ENCODE data around the gene S100A8. TPM values are rescaled to one million over a fixed set of nuclear protein-coding genes. Genes with fewer than 3 reads are reported as not detected.

The S100A8 gene
- total RNA-seq, 1 donor from 2014 or later, result not detected

DNA sequence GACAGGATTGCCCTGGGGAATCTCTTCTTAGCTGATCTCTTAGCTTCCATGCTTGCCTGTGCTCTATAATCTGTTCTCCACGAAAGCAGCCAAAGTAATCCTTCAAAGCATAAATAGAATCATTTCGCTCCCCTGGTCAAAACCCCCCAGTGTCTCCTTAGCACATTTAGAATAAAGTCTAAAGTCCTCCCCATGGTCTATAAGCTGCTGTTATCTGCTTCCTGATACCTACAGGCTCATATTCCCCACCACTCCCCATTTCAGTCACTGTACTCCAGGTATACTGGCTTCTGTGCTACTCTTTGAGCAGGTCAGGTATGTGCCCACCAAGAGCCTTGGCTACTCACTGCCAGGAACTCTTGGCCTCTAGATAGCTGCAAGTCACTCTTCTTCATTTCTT lies 18.3 kb downstream of the S100A8 start:
- H3K9me3 Mint-ChIP-seq (ENCODE audit: unreplicated experiment), result no peaks in the 10 kb centered on the region
- Histone ChIP-seq H3K4me3 (ENCODE audit: insufficient read depth, low read depth, low read length) (no peak overlapping the region), H3K27ac (ENCODE audit: low read depth, low read length) (no peak overlapping the region), H3K27me3 (ENCODE audit: insufficient read depth, low read length) (peaks cover 3% of the 10 kb centered on the region), H3K4me1 (ENCODE audit: insufficient read depth, low read length) (no peaks in the 10 kb centered on the region), H3K36me3 (ENCODE audit: insufficient read depth, low read length) (no peaks in the 10 kb centered on the region), H3K9ac (ENCODE audit: low read length) (no peak overlapping the region), H3K79me2 (ENCODE audit: insufficient read depth, low read length) (no peaks in the 10 kb centered on the region), H2AFZ (ENCODE audit: low read depth, low read length) (no peak overlapping the region), H3K9me3 (ENCODE audit: insufficient read depth, low read depth, low read length) (no peaks in the 10 kb centered on the region), H4K20me1 (ENCODE audit: insufficient read depth, low read length) (no peaks in the 10 kb centered on the region), H3K4me2 (ENCODE audit: low read length) (no peak overlapping the region)
- H3K4me1 Mint-ChIP-seq (ENCODE audit: low read depth, unreplicated experiment), result peaks cover 6% of the 10 kb centered on the region
- DNase-seq (ENCODE audit: low read depth) (no peak), FAIRE-seq (no peak)
- no peaks in the 10 kb centered on the region for H3K36me3 Mint-ChIP-seq (ENCODE audit: low read depth, unreplicated experiment)
- H3K27me3 Mint-ChIP-seq (ENCODE audit: low read depth, unreplicated experiment), result peaks cover 38% of the 10 kb centered on the region
- no peak overlapping the region for H3K4me3 Mint-ChIP-seq (ENCODE audit: unreplicated experiment)
- H3K27ac Mint-ChIP-seq (ENCODE audit: unreplicated experiment), result no peak overlapping the region
- TF ChIP-seq EZH2 (IDR thresholded peaks at IDR 0.05; ENCODE audit: insufficient read depth, low read length), result no peak
- TF ChIP-seq, protein P1, sequence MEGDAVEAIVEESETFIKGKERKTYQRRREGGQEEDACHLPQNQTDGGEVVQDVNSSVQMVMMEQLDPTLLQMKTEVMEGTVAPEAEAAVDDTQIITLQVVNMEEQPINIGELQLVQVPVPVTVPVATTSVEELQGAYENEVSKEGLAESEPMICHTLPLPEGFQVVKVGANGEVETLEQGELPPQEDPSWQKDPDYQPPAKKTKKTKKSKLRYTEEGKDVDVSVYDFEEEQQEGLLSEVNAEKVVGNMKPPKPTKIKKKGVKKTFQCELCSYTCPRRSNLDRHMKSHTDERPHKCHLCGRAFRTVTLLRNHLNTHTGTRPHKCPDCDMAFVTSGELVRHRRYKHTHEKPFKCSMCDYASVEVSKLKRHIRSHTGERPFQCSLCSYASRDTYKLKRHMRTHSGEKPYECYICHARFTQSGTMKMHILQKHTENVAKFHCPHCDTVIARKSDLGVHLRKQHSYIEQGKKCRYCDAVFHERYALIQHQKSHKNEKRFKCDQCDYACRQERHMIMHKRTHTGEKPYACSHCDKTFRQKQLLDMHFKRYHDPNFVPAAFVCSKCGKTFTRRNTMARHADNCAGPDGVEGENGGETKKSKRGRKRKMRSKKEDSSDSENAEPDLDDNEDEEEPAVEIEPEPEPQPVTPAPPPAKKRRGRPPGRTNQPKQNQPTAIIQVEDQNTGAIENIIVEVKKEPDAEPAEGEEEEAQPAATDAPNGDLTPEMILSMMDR (IDR thresholded peaks at IDR 0.05; ENCODE audit: insufficient read depth, low read depth, low read length), result no peak

DNA sequence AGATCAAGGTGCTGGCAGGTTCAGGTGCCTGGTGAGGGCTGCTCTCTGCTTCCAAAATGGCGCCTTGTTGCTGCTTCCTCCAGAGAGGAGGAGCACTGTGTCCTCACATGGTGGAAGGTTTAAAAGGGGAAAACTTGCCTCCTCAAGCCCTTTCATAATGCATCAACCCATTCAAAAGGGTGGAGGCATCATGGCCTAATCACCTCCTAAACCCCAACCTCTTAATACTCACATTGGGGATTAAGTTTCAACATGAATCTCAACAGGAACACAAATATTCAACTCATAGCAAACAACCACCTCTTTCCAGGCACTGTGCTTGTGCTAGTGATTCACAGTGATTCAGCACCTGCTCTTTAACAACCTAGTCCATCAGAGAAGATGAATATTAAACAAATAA lies 19.6 kb downstream of the S100A8 start:
- H3K36me3 ChIP-seq (ENCODE audit: insufficient read depth, low read length), result no peaks in the 10 kb centered on the region
- H4K20me1 ChIP-seq (ENCODE audit: insufficient read depth, low read length), result no peaks in the 10 kb centered on the region
- H3K9me3 ChIP-seq (ENCODE audit: insufficient read depth, low read depth, low read length), result no peaks in the 10 kb centered on the region
- H3K27me3 ChIP-seq (ENCODE audit: insufficient read depth, low read length), result peaks cover 3% of the 10 kb centered on the region
- no peaks in the 10 kb centered on the region for H3K4me1 ChIP-seq (ENCODE audit: insufficient read depth, low read length)
- H3K27ac Mint-ChIP-seq (ENCODE audit: unreplicated experiment), result no peak overlapping the region
- H3K79me2 ChIP-seq (ENCODE audit: insufficient read depth, low read length), result no peaks in the 10 kb centered on the region
- no peak overlapping the region for H3K4me3 Mint-ChIP-seq (ENCODE audit: unreplicated experiment)
- H3K36me3 Mint-ChIP-seq (ENCODE audit: low read depth, unreplicated experiment), result no peaks in the 10 kb centered on the region
- no peak overlapping the region for H3K4me2 ChIP-seq (ENCODE audit: low read length)
- no peak overlapping the region for H3K9ac ChIP-seq (ENCODE audit: low read length)
- DNase-seq (ENCODE audit: low read depth) (no peak), FAIRE-seq (no peak)
- H2AFZ ChIP-seq (ENCODE audit: low read depth, low read length), result no peak overlapping the region
- H3K9me3 Mint-ChIP-seq (ENCODE audit: unreplicated experiment), result no peaks in the 10 kb centered on the region
- peaks cover 37% of the 10 kb centered on the region for H3K27me3 Mint-ChIP-seq (ENCODE audit: low read depth, unreplicated experiment)
- TF ChIP-seq, protein P1 (IDR thresholded peaks at IDR 0.05; ENCODE audit: insufficient read depth, low read depth, low read length), result no peak
- TF ChIP-seq EZH2 (IDR thresholded peaks at IDR 0.05; ENCODE audit: insufficient read depth, low read length), result no peak
- H3K4me3 ChIP-seq (ENCODE audit: insufficient read depth, low read depth, low read length), result no peak overlapping the region
- no peak overlapping the region for H3K27ac ChIP-seq (ENCODE audit: low read depth, low read length)
- peaks cover 6% of the 10 kb centered on the region for H3K4me1 Mint-ChIP-seq (ENCODE audit: low read depth, unreplicated experiment)

DNA sequence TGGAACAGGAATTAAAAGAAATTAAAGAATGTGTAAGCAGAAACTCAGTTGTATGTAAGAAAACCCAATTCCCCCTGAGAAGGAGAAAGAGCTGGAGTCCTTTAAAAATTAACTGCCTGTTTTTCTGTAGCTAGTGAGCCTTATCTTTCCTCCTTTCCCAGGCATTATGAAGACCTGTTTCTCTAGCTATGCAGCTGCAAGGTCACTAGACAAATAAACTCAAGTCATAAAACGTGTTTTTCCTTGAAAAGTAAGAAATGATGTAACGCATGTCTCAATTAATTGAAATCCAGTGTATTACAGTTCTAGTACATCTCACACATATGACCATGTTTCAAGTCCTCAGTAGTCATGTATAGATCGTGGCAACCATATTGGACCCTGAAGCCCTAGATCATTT lies 20.7 kb downstream of the S100A8 start:
- Histone ChIP-seq H3K4me1 (ENCODE audit: insufficient read depth, low read length) (no peaks in the 10 kb centered on the region), H3K9me3 (ENCODE audit: insufficient read depth, low read depth, low read length) (no peaks in the 10 kb centered on the region), H3K27ac (ENCODE audit: low read depth, low read length) (no peak overlapping the region), H3K4me3 (ENCODE audit: insufficient read depth, low read depth, low read length) (no peak overlapping the region), H3K79me2 (ENCODE audit: insufficient read depth, low read length) (no peaks in the 10 kb centered on the region), H4K20me1 (ENCODE audit: insufficient read depth, low read length) (no peaks in the 10 kb centered on the region), H3K4me2 (ENCODE audit: low read length) (no peak overlapping the region), H3K36me3 (ENCODE audit: insufficient read depth, low read length) (no peaks in the 10 kb centered on the region), H3K9ac (ENCODE audit: low read length) (no peak overlapping the region), H2AFZ (ENCODE audit: low read depth, low read length) (no peak overlapping the region), H3K27me3 (ENCODE audit: insufficient read depth, low read length) (no peaks in the 10 kb centered on the region)
- Mint-ChIP-seq H3K4me3 (ENCODE audit: unreplicated experiment) (no peak overlapping the region), H3K4me1 (ENCODE audit: low read depth, unreplicated experiment) (no peaks in the 10 kb centered on the region), H3K27ac (ENCODE audit: unreplicated experiment) (no peak overlapping the region), H3K27me3 (ENCODE audit: low read depth, unreplicated experiment) (peaks cover 42% of the 10 kb centered on the region), H3K36me3 (ENCODE audit: low read depth, unreplicated experiment) (peaks cover 2% of the 10 kb centered on the region), H3K9me3 (ENCODE audit: unreplicated experiment) (no peaks in the 10 kb centered on the region)
- TF ChIP-seq, protein P1 (IDR thresholded peaks at IDR 0.05; ENCODE audit: insufficient read depth, low read depth, low read length), result no peak
- TF ChIP-seq EZH2 (IDR thresholded peaks at IDR 0.05; ENCODE audit: insufficient read depth, low read length), result no peak
- DNase-seq (ENCODE audit: low read depth), result no peak
- no peak for FAIRE-seq
